ENCODE data around the gene FGB.

- TF ChIP-seq CTCF (conservative IDR thresholded peaks at IDR 0.05 in 1 of 2, IDR thresholded peaks at IDR 0.05 in 1 of 2; ENCODE audit: extremely low read depth in 1 of 2, insufficient read depth in 1 of 2, low read depth in 1 of 2, low read length in 2 of 2) (no peak), EZH2 (IDR thresholded peaks at IDR 0.05; ENCODE audit: borderline replicate concordance, low read length) (no peak)
Measured at GRCh38 chr4:154608361-154609252, 45.8 kb downstream of the FGB start.

Measured in mammary epithelial cell (primary cell).